H1 (cell line): ENCODE results near the gene EML4. TPM values are rescaled to one million over a fixed set of nuclear protein-coding genes. Genes with fewer than 3 reads are reported as not detected.

Source experiments
- ATF2 ChIP-seq: IDR thresholded peaks from 2 replicates; pipeline ENCODE4 v1.6.1; 2012; ENCODE audit warnings: low read length, inconsistent platforms
- HDAC6 ChIP-seq: IDR thresholded peaks from one replicate; pipeline ENCODE4 v1.7.1; 2012; ENCODE audit warnings: low read depth, mild to moderate bottlenecking, inconsistent platforms, low read length, moderate library complexity
- POU5F1 ChIP-seq: IDR thresholded peaks from 2 replicates; pipeline ENCODE4 v1.6.1; 2011; ENCODE audit warnings: low read depth, mild to moderate bottlenecking, low read length, moderate library complexity
- SP4 ChIP-seq: IDR thresholded peaks from 2 replicates; pipeline ENCODE4 v1.6.1; 2012; ENCODE audit warnings: low read length, inconsistent platforms
- TAF7 ChIP-seq: optimal IDR thresholded peaks from 2 replicates; pipeline ENCODE3; 2011; ENCODE audit warnings: low read depth, mild to moderate bottlenecking, inconsistent platforms, low read length, moderate library complexity, borderline replicate concordance
- USF2 ChIP-seq: IDR thresholded peaks from 2 replicates; pipeline ENCODE4 v1.6.1; 2011; ENCODE audit warnings: low read length, improper control_type of control experiment
- polyA plus RNA-seq, 7 experiments: library from polyadenylated mRNA; depleted of rRNA in 3 of 7; stranded (reverse) in 5 of 7; unstranded in 2 of 7; fragments of >200 nt in 5 of 7; fragments of 200-250 nt in 2 of 7; gene quantifications; 1 replicate in 5 of 7; 2 replicates in 1 of 7; 4 replicates in 1 of 7; pipeline versions ENCODE4 v1.2.1 to v1.2.3, GENCODE V29; 2011 to 2013; ENCODE audit warnings: missing spikeins in 2 of 7, mixed read lengths in 2 of 7
- total RNA-seq: library from RNA; stranded (reverse); fragmentation: NEBNext Ultra II Directional; extraction: Animal tissue kit (Norgen Biotek cat#: 25700); gene quantifications from 2 replicates; pipeline ENCODE4 v1.2.1, GENCODE V29; 2021

Gene EML4
- total and polyA plus RNA-seq, 2 of the 8 experiments (the other 6 are each of a cell fraction or from before 2014, with no cell fraction given): 50.1 to 104 TPM

- no peak for TF ChIP-seq HDAC6
- TF ChIP-seq POU5F1: no peak
- no peak for TF ChIP-seq USF2
- no peak for TF ChIP-seq ATF2
- no peak for TF ChIP-seq SP4
- no peak for TF ChIP-seq TAF7
Observed at GRCh38 chr2:42268528-42269151, 99.5 kb downstream of the EML4 start (continued).
